GM18870 (cell line): ENCODE data around the gene GLIS1.

Source experiments
- ATAC-seq: cut with Tn5 transposase; IDR thresholded peaks from one replicate; pipeline ENCODE4 v1.9.1; 2021; ENCODE audit warnings: moderate library complexity; ENCODE audit not compliant: unreplicated experiment

GLIS1 gene

DNA sequence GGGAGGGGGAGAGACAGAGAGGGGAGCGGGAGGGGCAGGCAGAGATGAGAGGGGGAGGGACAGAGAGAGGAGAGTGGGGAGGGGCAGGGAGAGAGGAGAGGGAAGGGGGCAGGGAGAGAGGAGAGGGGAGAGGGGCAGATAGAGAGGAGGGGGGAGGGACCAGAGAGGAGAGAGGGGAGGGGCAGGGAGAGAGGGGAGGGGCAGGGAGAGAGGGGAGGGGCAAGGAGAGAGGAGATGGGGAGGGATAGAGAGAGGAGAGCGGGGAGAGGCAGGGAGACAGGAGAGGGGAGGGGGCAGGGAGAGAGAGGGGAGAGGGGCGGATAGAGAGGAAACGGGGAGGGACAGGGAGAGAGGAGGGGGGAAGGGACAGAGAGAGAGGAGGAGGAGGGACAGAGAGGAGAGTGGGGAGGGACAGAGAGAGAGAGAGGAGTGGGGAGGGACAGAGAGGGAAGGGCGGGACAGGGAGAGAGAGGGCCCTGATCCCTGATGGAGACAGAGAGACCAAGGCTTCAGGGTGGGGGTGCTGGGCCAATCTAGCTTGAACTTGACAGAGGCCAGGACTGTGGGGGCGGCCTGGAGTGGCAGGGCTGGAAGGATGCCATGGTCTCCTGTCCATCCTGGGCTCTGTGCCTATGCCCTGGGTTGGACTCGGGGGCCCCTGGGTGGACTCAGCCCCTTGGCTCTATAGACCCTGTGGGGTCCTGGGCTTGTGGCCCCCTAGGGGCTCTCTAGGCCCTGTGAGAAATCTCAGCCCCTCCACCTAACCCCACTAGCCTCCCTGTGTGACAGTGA, 236.1 kb downstream of the GLIS1 start:
- no peak for ATAC-seq

DNA sequence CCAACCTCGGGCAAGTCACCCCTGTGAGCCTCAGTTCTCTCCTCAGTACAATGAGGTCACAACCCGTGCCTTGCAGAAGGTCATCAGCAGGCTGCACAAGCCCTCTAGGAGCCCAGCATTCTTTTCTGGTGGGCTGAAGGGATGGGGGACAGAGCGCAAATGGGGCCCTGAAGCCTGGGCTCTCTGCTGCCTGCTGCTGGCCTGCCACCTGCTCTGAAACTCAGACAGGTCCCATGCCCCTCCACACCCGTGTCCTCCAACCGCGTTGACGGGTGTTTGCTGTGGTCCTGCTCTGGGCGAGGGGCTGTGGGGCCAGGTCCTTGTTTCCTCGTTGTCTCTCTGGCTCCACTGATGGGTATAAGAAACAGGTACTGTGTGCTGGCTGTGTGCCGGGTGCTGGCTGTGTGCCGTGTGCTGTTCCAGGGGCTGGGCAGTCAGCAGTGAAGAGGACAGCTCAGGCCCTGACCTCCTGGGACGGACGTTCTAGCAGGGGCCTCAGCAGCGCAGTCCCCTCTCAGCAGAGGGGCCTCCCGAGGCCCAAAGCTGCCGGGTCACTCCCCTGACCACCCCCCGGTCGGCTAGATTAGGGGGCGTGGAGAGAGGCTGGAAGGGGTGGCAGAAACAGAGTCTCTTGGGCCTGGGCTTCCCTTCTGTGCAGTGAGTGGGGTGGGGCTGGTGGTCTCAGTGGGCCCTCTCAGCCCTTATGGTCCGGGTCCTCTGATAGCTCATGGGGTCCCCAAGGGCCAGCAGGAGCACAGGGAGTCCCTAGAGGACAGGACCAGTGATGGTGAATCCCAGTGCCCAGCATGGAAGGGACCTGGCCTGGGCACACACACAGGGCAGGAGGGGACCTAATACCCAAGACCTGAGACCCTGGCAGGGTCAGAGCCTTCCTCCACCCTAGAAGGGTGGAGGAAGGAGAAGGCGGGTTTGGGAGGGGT, 237.6 kb downstream of the GLIS1 start:
- ATAC-seq: no peak

DNA sequence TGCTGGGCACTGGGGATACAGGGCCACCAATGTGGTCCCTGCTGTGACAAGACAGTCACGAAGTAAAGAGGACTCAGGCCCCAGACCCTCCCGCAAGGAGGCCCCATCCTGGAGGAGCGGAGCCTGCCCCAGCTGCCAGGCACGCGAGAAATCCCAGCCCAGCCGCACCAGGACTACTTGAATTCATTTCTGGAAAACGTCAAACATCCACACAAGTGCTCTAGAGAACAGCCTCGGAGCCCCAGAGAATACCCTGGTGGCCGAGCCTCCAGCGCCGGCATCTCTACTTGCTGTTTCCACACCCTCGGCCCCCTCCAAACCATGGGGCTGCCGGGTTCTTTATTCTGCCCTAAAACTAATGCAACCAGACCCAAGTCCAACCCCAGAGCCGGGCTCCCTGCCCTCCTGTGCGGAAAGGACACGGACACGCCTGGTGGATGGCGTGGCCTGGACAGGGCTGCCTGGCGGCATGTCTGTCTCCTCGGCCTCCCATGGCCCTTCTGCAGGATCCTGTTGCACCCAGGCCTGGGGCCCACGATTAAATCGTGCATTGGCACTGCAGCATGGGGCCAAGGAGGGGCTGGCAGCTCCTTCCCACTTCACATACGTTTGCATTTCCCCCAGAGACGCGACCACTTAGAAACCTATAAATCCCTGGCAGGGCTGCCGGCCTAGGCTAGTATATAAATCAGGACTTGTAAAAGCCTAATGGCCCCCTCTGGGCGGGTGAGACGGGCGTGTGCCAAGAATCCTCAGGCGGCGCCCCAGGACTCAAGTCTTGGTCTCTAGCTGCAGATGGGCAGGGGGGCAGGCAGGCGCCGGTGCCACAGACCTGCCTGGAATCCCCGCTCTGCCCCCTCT, 238.5 kb downstream of the GLIS1 start:
- ATAC-seq: no peak

DNA sequence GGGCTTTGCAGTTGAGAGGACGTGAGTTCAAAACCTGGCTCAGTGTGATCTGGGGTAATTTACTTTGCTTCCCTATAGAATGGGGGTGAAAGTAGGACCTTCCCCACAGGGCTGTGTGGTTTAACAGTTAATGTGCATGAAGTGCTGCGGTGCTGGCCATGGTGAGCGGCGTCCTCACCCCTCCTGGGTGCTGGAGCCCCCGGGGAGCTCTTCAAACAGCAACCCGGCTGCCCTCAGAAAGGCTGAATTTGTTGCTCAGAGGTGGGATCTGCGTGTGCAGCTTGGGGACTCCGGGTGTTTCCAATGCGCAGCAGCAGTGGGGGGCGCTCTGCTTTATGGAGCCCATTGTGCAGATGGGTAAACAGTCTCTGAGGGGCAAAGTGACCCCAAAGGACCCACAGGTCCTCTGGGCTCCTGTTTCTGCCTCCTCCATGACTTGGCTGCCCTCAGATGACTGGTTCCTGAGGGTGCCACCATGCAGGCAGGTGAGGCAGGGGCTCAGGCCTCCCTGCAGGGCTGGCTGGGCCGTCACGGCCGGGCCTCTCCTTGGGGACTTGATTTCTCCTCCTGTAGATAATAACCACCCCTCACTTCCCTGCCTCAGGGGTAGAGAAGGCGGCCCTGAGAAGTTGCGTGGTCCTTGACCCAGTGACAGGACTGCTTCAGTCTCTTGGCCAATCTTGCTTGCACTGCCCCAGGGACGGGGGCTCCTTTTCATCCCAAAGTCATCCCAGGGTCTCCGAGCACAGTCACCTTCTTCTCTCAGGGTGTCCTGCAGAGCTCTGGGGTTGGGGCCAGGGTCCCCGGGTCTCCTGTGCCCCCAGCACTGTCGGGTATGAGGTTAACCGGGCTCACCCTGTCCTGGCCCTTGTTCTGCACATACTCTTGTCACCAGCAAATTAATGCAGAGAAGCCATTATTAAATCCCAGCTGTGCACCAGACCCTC, 239.4 kb downstream of the GLIS1 start:
- ATAC-seq: no peak

DNA sequence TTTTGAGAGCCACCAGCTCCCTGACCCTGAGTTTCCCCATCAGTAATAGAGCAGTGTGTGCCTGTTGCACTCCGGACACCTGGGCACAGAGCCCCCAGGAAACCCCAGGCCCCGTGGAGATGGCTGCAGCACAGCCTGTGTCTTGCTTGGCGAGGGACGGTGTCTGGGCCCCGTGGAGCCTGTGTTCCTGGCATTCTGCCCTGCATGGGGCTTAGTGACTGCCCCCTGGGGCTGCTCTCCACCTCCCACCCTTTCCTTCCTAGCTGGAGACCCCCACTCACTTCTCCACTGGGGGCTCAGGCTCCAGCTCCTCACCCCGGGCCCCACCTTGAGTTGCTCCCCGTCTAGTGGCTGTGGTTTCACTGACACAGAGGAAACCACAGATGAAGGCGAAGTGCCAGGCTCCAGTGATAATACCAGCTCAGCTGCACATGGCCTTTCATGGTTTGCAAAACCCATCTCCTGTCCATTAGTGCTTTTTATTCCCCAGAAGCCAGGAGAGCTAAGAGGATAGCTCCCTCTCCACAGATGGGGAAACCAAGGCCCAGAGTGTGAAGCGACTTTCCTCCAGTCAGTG, 240.3 kb downstream of the GLIS1 start:
- ATAC-seq: no peak

DNA sequence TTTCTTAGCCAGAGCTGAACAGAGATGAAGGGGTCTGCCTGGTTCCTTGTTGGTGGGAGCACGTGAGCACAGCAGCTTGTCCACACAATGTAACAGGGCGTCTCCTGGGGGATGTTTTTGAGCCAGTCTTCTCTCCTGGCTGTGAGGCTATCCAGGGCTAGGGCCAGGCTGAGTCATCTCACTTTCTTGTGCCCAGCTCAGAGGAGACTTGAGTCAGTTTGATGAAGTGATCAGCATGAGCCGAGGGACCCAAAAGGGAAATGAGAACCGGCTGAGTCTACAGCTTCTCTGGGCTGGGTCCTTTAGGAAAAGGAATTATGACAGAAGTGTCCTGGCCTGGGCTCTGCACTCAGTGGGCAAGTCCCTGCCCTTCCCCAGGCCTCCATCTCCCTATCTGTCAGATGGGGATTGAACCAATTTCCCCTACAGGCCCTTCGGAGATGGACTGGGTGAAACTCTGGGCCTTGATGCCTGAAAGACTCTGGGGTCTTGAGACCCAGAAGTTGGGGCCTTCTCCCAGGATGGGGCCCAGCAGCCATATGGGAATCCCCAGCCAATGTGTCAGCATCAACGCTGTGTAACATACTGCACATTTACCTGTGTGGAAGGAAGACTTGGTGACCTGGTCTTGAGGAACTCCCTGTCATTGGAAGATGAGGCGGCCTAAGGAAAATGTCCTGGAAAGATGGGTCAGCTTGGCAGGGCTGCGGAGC, 243.2 kb downstream of the GLIS1 start:
- ATAC-seq: no peak

DNA sequence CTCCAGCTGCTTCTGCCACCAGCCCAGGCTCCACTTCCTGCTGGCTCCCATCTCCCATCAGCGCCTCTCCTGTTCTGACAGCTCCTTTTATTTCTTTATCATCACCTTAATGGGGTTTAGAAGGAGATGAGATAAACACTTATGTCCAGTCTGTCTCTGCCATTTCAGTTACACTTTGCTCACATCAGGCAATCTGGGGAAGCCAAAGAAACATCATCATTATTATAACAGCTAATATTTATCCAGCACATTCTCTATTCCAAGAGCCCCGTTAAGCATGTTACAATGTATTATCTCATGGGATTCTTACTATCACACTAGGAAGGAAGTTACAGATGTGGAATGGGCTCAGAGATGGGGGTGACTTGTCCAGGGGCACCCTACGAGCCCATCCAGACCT, 248.6 kb downstream of the GLIS1 start:
- ATAC-seq: no peak

DNA sequence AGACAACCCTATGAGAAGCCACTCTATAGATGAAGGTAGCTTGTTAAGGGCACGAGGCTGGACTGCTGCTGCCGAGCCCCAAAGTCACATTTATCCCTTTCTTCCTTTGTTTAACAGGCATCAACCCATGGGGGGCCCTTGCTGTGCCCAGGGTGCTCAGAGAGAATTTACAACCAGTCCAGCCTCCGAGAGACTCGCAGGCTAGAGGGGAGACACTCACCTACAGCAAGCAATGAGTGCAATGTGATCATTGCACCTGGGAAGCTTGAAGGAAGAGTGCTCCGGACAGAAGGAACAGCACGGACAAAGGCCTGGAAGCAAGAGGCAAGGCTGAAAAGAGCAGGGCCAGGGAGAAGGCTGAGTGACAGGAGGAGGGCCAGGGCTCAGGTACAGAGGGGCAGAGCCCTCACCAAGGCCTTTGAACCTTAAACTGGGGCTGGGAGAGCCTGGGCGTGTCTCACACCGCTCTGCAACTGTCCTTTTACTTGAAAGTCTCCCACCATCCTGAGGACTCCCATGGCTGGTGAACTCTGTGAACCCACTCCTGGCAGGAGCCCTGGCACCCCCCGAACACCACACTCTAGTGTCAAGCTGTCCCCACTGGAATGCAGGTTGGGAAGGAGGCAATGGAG, 252.5 kb downstream of the GLIS1 start:
- no peak for ATAC-seq

DNA sequence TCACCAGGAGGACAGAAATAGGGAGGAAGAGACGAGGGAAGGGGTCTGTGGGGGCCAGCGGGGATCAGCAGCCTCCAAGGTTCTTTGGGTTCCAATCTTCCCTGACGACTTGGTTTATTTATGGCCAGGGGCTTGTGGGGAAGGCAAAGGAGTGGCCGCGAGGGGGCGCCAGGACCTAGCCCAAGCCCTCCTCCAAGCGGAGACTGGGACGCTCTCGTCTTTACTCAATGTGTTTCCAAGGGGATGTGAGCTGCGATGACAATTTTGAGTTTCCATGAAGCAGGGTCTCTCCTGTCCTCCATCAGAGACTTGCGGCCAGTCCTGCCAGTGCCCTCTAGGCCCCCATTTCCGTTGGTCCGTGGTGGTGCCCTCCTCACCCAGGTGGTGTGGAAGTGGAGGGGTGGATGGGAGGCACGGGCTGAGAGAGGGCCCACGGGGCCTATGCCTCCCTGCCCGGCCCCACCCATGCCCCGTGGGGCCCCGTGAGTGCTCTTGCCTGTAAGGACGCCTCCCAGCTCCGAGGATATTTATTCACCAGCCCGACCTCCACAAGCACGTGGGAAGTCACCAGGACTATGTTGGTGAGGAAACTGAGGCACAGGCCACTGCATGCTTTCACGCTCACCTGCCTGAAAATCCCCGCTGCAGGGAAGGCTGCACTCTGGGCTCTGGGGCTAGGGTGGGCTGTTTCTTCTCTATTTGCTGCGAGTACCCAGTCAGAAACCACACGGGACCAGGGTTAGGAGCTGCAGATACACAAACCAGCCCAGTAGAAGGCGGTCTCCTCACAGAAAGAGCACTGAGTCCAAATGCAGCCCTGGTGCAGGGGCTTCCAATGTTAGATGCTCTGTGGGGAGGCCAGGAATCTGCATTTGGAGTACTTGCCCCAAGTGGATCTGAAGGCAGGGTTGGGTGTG, 253.2 kb downstream of the GLIS1 start:
- no peak for ATAC-seq

DNA sequence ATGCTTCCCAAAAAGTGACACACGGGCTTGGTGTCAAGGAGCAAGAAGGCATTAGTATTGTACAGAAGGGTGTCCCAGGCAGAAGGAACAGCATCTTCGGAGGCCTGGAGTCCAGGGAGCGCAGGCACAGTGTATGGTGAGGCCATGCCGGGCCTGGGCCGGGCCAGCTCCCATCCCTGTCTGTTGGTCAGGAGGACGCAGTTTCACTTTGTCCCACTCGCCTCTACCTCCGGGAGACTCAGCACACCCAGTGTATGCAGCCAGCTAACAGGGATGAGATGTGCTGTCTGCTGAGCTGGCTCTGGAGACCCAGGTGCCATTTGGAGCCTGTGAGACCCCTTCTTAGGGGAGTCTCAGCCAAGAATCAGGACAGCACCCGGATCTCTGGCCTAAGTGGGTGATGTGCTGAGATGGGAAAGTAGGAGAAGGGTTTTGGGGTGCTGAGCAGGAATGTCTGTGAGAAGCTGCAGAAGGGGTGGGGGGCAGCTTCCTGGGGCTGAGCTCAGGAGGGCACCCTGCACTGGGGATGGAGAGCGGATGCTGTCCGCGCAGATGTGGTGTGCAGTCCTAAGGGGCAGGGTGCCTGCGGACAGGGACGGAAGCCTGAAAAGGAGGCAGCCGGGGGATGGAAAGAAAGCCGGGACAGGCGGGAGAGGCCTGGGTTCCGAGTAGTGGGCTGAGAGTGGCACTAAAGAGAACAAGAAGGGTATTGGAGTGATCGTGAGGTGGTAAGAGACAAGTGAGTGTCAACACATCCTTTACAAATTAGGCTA, 254.1 kb downstream of the GLIS1 start:
- no peak for ATAC-seq

DNA sequence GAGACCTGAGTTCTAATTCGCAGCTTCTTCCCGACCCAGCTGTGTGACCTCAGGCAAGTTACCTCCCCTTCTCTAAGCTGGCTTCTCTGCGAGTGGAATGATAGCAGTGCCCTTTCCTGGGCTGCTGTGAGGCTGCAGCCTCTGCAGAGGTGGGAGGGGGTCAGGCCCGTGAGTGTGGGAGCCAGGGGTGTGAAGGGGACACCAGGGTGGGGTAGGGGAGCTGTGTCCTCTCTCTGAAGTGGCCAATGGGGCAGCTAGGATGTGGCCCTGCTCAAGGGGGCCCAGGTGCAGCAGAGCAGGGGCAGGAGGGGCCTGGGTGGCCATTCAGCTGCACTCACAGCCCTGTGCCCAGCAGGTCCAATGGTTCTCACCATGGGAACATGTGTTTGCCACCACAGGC, 255.3 kb downstream of the GLIS1 start:
- ATAC-seq: no peak

DNA sequence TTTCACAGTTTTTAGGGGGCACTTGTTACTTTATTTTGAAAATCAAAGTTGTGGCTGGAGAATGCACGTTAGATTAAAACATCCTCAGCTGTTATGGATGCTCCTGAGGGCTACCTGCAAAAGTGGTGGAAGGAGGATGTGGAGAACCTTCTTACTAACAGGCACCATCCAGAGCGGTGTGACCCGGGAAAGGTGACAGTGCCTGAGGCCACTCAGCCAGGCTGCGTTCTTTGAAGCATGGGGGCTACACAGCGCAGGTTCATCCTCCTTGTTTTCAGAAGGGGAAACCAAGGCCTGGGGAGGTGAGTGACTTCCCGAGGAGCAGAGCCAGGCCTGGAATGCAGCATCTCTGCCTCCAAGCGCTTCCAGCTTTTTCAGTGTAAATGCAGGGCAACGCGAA, 255.8 kb downstream of the GLIS1 start:
- no peak for ATAC-seq

DNA sequence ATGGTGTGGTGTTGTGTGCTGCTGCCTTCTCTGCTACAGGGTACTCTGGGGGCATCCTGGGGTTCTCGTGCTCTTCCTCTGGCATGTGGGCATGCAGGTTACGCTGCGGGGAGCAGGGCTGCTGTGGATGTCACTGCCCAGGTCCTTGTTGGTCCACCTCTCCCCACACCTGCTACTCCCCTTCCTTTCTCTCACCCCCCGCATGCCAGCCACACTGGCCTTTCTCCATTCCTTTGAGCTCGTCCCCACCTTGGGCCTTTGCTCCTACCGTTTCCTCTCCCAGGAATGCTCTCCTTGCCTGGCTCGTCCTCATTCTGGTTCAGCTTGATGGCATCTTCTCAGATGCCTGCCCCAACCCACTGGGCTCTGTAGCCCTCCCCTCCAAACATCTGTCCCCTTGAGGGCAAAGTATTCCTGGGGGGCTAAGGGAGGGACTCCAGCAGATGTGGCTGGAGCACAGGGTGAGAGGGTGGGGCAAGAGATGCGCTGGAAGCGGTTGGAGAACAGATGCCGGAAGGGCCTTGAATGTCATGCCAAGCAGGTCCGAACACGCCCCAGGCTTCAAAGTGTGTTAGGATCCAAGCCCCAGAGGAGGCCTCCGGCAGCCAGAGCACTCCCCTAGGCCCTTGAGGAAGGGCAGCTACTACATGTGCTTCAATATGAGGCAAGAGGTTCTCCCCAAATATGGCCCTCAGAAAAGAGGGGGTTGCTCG, 256.4 kb downstream of the GLIS1 start:
- no peak for ATAC-seq

DNA sequence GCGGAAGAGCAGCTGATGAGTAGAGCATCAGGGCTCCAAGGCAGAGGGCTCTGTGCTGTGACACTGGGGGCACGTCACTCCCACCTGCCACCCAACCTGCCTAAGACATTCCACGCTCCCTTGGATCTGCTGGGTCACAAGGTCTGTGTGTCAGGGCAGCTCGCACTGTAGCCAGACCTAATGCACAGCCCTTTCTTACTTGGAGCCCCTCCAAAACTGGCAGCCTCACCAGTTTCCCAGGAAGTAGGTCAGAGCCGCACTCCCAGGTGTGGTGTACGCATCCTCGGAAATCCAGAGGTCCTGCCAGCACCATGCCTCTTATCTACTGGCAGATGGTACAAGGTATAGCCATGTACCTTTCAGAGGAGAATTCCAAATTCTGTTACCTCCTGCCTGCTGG, 257.5 kb downstream of the GLIS1 start:
- ATAC-seq: no peak

DNA sequence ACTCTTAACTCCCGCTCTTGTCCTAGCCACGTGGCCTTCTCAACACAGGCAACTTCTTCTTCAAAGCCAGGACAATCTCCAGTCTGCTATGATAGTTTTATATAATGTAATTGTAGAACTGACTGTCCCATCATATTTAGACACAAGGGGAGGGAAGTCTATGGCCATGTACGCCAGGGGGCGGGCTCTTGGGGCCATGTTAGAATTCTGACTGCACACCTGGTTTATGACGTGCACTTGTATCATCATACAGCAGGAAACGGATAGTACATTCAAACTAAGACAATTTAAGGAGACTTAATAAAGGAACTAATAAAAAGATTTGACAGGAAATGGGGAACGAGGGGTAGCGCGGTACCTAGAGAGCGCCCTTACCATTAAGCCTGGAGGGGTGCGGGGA, 258.3 kb downstream of the GLIS1 start:
- no peak for ATAC-seq

DNA sequence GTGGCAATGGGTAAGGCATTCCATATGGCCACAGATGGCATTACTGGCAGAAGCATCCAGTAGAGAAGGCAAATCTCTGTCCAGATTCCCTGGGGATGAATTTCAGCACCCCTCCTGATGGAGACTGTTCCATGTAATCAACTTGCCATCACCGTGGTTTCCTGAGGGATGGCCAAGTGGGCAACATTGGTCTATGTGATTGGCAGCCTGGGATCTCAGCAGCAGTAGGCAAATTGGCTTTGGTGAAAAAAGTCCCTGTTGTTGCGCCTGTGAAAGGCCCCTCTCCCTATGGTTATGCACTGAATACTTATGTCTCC, 260.5 kb downstream of the GLIS1 start:
- no peak for ATAC-seq
